DND-41 (cell line): ENCODE measurements around the gene SCN9A.

Source experiments
- EZH2 ChIP-seq: IDR thresholded peaks from 3 replicates; pipeline ENCODE4 v1.6.1; 2012; ENCODE audit warnings: borderline replicate concordance, low read depth, mild to moderate bottlenecking, moderate library complexity, low read length, inconsistent platforms; ENCODE audit not compliant: severe bottlenecking
- TF ChIP-seq, protein P1 (sequence below): IDR thresholded peaks from 2 replicates; pipeline ENCODE4 v1.5.1; 2012; ENCODE audit warnings: borderline replicate concordance, low read length, moderate library complexity, mild to moderate bottlenecking; ENCODE audit not compliant: poor library complexity, severe bottlenecking; ENCODE audit errors: extremely low read depth

- TF ChIP-seq, protein P1, sequence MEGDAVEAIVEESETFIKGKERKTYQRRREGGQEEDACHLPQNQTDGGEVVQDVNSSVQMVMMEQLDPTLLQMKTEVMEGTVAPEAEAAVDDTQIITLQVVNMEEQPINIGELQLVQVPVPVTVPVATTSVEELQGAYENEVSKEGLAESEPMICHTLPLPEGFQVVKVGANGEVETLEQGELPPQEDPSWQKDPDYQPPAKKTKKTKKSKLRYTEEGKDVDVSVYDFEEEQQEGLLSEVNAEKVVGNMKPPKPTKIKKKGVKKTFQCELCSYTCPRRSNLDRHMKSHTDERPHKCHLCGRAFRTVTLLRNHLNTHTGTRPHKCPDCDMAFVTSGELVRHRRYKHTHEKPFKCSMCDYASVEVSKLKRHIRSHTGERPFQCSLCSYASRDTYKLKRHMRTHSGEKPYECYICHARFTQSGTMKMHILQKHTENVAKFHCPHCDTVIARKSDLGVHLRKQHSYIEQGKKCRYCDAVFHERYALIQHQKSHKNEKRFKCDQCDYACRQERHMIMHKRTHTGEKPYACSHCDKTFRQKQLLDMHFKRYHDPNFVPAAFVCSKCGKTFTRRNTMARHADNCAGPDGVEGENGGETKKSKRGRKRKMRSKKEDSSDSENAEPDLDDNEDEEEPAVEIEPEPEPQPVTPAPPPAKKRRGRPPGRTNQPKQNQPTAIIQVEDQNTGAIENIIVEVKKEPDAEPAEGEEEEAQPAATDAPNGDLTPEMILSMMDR = no peak
- no peak for TF ChIP-seq EZH2
Observed at GRCh38 chr2:166154685-166155338, 220.9 kb downstream of the SCN9A start.
